GM12801 (cell line): ENCODE data around the gene DDX51.

Experiments
- TF ChIP-seq, protein P1 (sequence below): IDR thresholded peaks from one replicate; pipeline ENCODE4 v1.5.1; 2011; ENCODE audit warnings: control low read depth; ENCODE audit not compliant: insufficient read length; ENCODE audit errors: extremely low read depth

Gene DDX51

GRCh38 chr12:132188451-132188901 lies 44.4 kb upstream of the DDX51 start:
- TF ChIP-seq, protein P1, sequence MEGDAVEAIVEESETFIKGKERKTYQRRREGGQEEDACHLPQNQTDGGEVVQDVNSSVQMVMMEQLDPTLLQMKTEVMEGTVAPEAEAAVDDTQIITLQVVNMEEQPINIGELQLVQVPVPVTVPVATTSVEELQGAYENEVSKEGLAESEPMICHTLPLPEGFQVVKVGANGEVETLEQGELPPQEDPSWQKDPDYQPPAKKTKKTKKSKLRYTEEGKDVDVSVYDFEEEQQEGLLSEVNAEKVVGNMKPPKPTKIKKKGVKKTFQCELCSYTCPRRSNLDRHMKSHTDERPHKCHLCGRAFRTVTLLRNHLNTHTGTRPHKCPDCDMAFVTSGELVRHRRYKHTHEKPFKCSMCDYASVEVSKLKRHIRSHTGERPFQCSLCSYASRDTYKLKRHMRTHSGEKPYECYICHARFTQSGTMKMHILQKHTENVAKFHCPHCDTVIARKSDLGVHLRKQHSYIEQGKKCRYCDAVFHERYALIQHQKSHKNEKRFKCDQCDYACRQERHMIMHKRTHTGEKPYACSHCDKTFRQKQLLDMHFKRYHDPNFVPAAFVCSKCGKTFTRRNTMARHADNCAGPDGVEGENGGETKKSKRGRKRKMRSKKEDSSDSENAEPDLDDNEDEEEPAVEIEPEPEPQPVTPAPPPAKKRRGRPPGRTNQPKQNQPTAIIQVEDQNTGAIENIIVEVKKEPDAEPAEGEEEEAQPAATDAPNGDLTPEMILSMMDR: no peak

DNA sequence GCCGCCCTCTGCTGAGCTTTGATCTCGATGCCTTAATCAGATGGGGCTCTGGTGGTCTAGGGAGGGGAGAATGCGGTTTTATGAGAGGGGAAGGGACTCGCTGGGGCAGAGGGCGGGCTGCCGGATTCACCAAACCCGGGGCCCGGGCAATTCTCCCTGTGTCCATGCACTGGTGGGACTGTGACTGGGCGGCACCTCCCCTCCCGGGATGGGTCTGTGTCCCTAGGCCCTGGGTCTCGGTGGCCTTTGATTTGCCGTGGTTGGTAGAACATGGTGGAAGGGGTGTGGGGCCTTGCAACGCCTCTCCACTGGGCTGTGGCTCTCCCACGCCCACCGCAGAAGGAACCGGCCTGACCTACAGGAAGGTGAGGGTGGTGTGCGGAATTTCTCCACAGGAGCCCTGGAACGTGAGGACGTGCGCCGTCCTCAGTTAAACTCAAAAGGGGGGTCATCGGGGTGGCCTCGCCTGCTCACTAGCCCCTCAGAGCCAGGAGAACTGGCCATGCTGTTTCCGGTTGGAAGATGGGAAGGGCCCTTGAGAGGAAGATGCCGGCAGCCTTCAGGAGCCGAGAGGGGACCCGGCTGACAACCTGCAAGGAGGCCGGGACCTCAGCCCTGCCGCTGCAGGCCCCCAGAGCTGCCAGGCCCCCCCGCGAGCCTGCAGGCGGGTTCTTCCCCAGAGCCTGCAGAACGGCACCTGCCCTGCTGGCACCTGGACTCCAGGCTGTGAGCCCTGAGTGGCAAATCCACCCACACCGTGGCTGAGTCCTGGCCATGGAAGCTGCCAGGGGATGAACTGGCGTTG lies 43.7 kb upstream of the DDX51 start:
- TF ChIP-seq, protein P1: no peak

- TF ChIP-seq, protein P1: no peak
These were observed 42.9 kb upstream of the DDX51 start for GRCh38 chr12:132186857-132187620.

- TF ChIP-seq, protein P1: no peak
These were observed 42.2 kb upstream of the DDX51 start for GRCh38 chr12:132186208-132186856.

DNA sequence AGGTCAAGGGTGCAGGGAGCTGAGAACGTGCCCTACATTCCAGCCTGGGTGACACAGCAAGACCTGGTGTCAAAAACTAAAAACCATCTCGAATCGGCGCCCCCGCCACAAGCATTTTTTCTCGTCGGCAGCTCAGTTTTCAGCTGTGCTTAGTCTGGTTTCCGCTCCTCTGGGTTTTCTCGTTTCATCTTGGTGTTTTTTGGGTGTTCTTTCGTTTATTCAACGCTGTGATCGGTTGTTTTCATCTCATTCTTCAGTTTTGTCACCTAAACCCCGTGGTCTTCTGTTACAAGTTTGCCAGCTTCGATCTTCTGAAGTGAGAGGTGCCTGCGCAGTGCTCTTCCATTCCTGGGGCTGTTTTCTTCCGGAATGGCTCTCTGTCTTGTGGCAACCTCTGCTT lies 41.6 kb upstream of the DDX51 start:
- TF ChIP-seq, protein P1: no peak

- TF ChIP-seq, protein P1: no peak
These were observed 38.7 kb upstream of the DDX51 start for GRCh38 chr12:132182711-132183365.
